Measurements from ENCODE around the gene KDM5A.

GRCh38 chr12:366820-367219 is 22.3 kb downstream of the KDM5A start:
- TF ChIP-seq EZH2 (IDR thresholded peaks at IDR 0.05; ENCODE audit: low read length, missing control alignments), result no peak
- no peak for TF ChIP-seq CTCF (conservative IDR thresholded peaks at IDR 0.05 in 1 of 2, IDR thresholded peaks at IDR 0.05 in 1 of 2; ENCODE audit: low read depth in 1 of 2, low read length in 2 of 2)

Measured in fibroblast of lung (primary cell).